DND-41 (cell line): ENCODE results near the gene TARBP2.

Experiments used
- ATAC-seq: fragments of 200-7000 bp; cut with Tn5 transposase; 3 replicates; pipeline ENCODE4 v1.9.1; 2021; ENCODE audit warnings: low read depth; ENCODE audit not compliant: insufficient read depth
- DNase-seq: peaks from one replicate; pipeline ENCODE4 v3.0.0-alpha.2; 2020
- H2AFZ ChIP-seq: 2 replicates; pipeline ENCODE4 v1.6.0; 2012; ENCODE audit warnings: low read depth, low read length
- H3K27ac ChIP-seq: 2 replicates; pipeline ENCODE4 v1.5.1; 2012; ENCODE audit warnings: low read length, inconsistent platforms
- H3K27me3 ChIP-seq: fragments of 200-600 bp; sonication (generic); 2 replicates; pipeline ENCODE4 v1.6.0; 2012; ENCODE audit warnings: low read length, mild to moderate bottlenecking, inconsistent platforms; ENCODE audit not compliant: insufficient read depth, poor library complexity
- H3K36me3 ChIP-seq: 2 replicates; pipeline ENCODE4 v1.5.1; 2012; ENCODE audit warnings: low read length, inconsistent platforms; ENCODE audit not compliant: insufficient read depth
- H3K4me1 ChIP-seq: 2 replicates; pipeline ENCODE4 v1.5.1; 2012; ENCODE audit warnings: mild to moderate bottlenecking, low read length; ENCODE audit not compliant: insufficient read depth
- H3K4me2 ChIP-seq: 2 replicates; pipeline ENCODE4 v1.6.0; 2012; ENCODE audit warnings: mild to moderate bottlenecking, moderate library complexity, low read length, inconsistent platforms; ENCODE audit not compliant: insufficient read depth
- H3K4me3 ChIP-seq, 2 experiments: fragments of 200-600 bp in 1 of 2; shearing (Covaris generic) in 1 of 2; 2 replicates each; pipeline ENCODE4 v1.5.1; 2012 to 2016; ENCODE audit warnings: inconsistent platforms in 2 of 2, low read length in 2 of 2, mild to moderate bottlenecking in 2 of 2, low read depth in 1 of 2, moderate library complexity in 1 of 2
- H3K79me2 ChIP-seq: 2 replicates; pipeline ENCODE4 v1.6.0; 2012; ENCODE audit warnings: low read length, inconsistent platforms; ENCODE audit not compliant: insufficient read depth
- H3K9ac ChIP-seq: 2 replicates; pipeline ENCODE4 v1.6.0; 2012; ENCODE audit warnings: low read depth, mild to moderate bottlenecking, inconsistent platforms, low read length, moderate library complexity
- H3K9me3 ChIP-seq: 2 replicates; pipeline ENCODE4 v1.5.1; 2012; ENCODE audit warnings: low read length, moderate library complexity, mild to moderate bottlenecking, inconsistent platforms; ENCODE audit not compliant: insufficient read depth, severe bottlenecking
- H4K20me1 ChIP-seq: 2 replicates; pipeline ENCODE4 v1.6.0; 2012; ENCODE audit warnings: low read length; ENCODE audit not compliant: insufficient read depth
- EZH2 ChIP-seq: IDR thresholded peaks from 3 replicates; pipeline ENCODE4 v1.6.1; 2012; ENCODE audit warnings: borderline replicate concordance, low read depth, mild to moderate bottlenecking, moderate library complexity, low read length, inconsistent platforms; ENCODE audit not compliant: severe bottlenecking
- TF ChIP-seq, protein P1 (sequence below): IDR thresholded peaks from 2 replicates; pipeline ENCODE4 v1.5.1; 2012; ENCODE audit warnings: borderline replicate concordance, low read length, moderate library complexity, mild to moderate bottlenecking; ENCODE audit not compliant: poor library complexity, severe bottlenecking; ENCODE audit errors: extremely low read depth

Gene TARBP2

DNA sequence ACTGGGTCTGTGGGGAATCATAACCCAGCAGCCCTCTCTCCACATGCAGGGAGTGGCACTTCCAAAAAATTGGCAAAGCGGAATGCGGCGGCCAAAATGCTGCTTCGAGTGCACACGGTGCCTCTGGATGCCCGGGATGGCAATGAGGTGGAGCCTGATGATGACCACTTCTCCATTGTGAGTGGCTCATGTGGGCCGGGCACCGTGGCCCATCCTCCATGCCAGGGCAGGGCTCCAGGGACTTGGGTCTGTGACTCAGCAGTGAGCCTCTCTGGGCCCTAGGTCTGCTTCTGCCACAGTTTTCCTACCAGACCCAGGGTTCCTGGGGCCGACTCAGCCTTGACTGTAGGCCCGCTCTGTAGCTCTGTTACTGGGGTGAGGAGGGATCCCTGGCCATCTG is 4.0 kb downstream of the TARBP2 start:
- no peak overlapping the region for H3K27ac ChIP-seq
- no peak overlapping the region for H3K9ac ChIP-seq

DNA sequence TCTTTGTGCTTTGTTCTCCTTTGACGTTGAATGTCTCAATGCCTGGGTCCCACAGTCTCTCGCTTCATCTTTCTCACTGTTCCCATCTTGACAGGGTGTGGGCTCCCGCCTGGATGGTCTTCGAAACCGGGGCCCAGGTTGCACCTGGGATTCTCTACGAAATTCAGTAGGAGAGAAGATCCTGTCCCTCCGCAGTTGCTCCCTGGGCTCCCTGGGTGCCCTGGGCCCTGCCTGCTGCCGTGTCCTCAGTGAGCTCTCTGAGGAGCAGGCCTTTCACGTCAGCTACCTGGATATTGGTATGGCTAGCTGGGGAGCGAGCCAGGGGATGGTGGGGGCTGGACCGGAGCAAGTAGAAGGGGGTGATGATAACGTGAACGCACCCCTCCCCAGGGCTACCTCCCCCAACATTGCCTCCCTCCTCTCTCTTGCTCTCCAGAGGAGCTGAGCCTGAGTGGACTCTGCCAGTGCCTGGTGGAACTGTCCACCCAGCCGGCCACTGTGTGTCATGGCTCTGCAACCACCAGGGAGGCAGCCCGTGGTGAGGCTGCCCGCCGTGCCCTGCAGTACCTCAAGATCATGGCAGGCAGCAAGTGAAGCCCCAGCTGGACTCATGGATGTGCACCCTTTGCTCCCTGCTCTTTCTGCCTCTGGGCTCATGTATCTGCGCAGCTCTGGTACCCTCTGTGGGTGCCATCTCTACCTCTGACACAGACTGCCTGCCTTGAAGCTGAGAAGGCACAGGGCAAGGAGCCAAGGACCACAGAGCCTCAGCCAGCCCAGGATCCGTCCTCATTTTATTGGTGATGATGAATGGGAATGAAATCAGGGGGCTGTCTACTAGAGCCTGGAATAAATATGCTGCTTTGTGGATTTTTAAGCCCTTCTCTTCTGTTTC is 4.7 kb downstream of the TARBP2 start:
- no peak overlapping the region for H3K9ac ChIP-seq
- peaks cover 30% of the 10 kb centered on the region for H3K4me1 ChIP-seq
- no peaks in the 10 kb centered on the region for H3K9me3 ChIP-seq
- TF ChIP-seq, protein P1, sequence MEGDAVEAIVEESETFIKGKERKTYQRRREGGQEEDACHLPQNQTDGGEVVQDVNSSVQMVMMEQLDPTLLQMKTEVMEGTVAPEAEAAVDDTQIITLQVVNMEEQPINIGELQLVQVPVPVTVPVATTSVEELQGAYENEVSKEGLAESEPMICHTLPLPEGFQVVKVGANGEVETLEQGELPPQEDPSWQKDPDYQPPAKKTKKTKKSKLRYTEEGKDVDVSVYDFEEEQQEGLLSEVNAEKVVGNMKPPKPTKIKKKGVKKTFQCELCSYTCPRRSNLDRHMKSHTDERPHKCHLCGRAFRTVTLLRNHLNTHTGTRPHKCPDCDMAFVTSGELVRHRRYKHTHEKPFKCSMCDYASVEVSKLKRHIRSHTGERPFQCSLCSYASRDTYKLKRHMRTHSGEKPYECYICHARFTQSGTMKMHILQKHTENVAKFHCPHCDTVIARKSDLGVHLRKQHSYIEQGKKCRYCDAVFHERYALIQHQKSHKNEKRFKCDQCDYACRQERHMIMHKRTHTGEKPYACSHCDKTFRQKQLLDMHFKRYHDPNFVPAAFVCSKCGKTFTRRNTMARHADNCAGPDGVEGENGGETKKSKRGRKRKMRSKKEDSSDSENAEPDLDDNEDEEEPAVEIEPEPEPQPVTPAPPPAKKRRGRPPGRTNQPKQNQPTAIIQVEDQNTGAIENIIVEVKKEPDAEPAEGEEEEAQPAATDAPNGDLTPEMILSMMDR: no peak
- TF ChIP-seq EZH2: no peak
- H3K36me3 ChIP-seq: peaks cover 48% of the 10 kb centered on the region
- H3K4me3 ChIP-seq: no peak overlapping the region
- no peaks in the 10 kb centered on the region for H3K27me3 ChIP-seq
- H3K27ac ChIP-seq: no peak overlapping the region
- H3K4me2 ChIP-seq: no peak overlapping the region
- H4K20me1 ChIP-seq: no peaks in the 10 kb centered on the region
- peaks cover 22% of the 10 kb centered on the region for H3K79me2 ChIP-seq
- H2AFZ ChIP-seq: no peak overlapping the region
- ATAC-seq (no peak), DNase-seq (no peak)

More for the DNA sequence above, 4.0 kb downstream of the TARBP2 start:
- Histone ChIP-seq H3K79me2 (peaks cover 22% of the 10 kb centered on the region), H2AFZ (no peak overlapping the region), H4K20me1 (no peaks in the 10 kb centered on the region), H3K9me3 (no peaks in the 10 kb centered on the region), H3K4me3 (no peak overlapping the region), H3K27me3 (no peaks in the 10 kb centered on the region), H3K4me2 (no peak overlapping the region), H3K4me1 (peaks cover 34% of the 10 kb centered on the region), H3K36me3 (peaks cover 44% of the 10 kb centered on the region)
- ATAC-seq (no peak), DNase-seq (no peak)
- TF ChIP-seq, protein P1: no peak
- TF ChIP-seq EZH2: no peak

DNA sequence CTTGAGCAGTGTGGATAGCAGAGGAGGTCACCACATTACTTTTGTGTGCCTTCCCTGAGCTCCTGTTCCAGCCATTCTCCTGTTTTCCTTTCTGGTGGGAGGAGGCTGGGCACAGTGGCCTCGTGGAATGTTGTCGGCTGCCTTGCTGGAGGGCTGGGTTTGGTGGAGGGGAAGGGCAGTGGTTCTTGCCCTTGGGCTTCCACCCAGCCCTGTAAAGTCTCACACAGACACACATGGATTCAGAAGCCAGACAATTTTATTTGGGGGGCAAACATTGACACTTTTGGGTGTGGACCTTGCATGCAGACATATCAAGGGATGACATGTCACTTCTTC is 5.3 kb downstream of the TARBP2 start:
- ATAC-seq (no peak), DNase-seq (no peak)
- Histone ChIP-seq H2AFZ (no peak overlapping the region), H3K4me2 (no peak overlapping the region), H3K4me1 (peaks cover 30% of the 10 kb centered on the region), H4K20me1 (no peaks in the 10 kb centered on the region), H3K9me3 (no peaks in the 10 kb centered on the region), H3K9ac (no peak overlapping the region), H3K79me2 (peaks cover 22% of the 10 kb centered on the region), H3K36me3 (peaks cover 50% of the 10 kb centered on the region), H3K27ac (no peak overlapping the region), H3K4me3 (no peak overlapping the region), H3K27me3 (no peaks in the 10 kb centered on the region)
- TF ChIP-seq, protein P1: no peak
- TF ChIP-seq EZH2: no peak
